Transverse colon (tissue), 4 donors: ENCODE measurements around the gene PELI1. TPM values are rescaled to one million over a fixed set of nuclear protein-coding genes. Genes with fewer than 3 reads are reported as not detected.

ENCODE experiments used
- DNase-seq: peaks from one replicate; pipeline ENCODE4 v3.0.0-alpha.2; 2019
- H3K27ac ChIP-seq, 4 donors: fragments of 200-600 bp; sonication (generic); 2 replicates each; pipeline ENCODE4 v1.5.1; 2016 to 2018; ENCODE audit warnings: inconsistent platforms in 4 of 4
- H3K27me3 ChIP-seq: fragments of 200-600 bp; sonication (generic); 2 replicates; pipeline ENCODE4 v1.5.1; 2017; ENCODE audit warnings: inconsistent platforms
- H3K36me3 ChIP-seq, 4 donors: fragments of 200-600 bp; sonication (generic); 2 replicates each; pipeline ENCODE4 v1.5.1; 2017 to 2019; ENCODE audit warnings: inconsistent platforms in 4 of 4
- H3K4me1 ChIP-seq, 4 donors: fragments of 200-600 bp; sonication (generic); 2 replicates each; pipeline ENCODE4 v1.5.1; 2017 to 2020; ENCODE audit warnings: inconsistent platforms in 4 of 4
- H3K4me3 ChIP-seq, 4 donors: fragments of 200-600 bp; sonication (generic); 1 replicate in 1 of 4; 2 replicates in 3 of 4; pipeline versions ENCODE4 v1.5.1 to v1.6.1; 2017 to 2019; ENCODE audit warnings: inconsistent platforms in 4 of 4
- H3K9me3 ChIP-seq, 2 donors: fragments of 200-600 bp; sonication (generic); 2 replicates each; pipeline ENCODE4 v1.5.1; 2017 to 2019; ENCODE audit warnings: inconsistent platforms in 2 of 2
- EP300 ChIP-seq: sonication (generic); formaldehyde crosslinking; IDR thresholded peaks from one replicate; pipeline ENCODE4 v1.6.1; 2017; ENCODE audit warnings: antibody characterized with exemption, low read depth
- POLR2A ChIP-seq: fragments of 450-650 bp; IDR thresholded peaks from one replicate; pipeline ENCODE4 v1.6.1; 2016; ENCODE audit warnings: antibody characterized with exemption, mild to moderate bottlenecking, moderate library complexity
- POLR2AphosphoS5 ChIP-seq, 3 donors: sonication (generic); formaldehyde crosslinking; IDR thresholded peaks; one replicate each; pipeline ENCODE4 v1.6.1; 2016; ENCODE audit warnings: antibody characterized with exemption in 3 of 3
- WGBS, 2 donors: methylation state at CpG; one replicate each; pipeline ENCODE4 v1.1.5; 2018; ENCODE audit warnings: low coverage in 1 of 2; 5-methylcytosine and 5-hydroxymethylcytosine counted together
- in situ Hi-C, 4 donors: fragments of 200-750 bp; cut with MboI; loops; one replicate each; pipeline versions ENCODE4 v1.15.0 to v1.15.1; 2017; ENCODE audit warnings: low sequenced_read_pairs in 3 of 4, low pct_ligation_motif_present in 1 of 4, low pct_unique_long_range_greater_than_20kb in 1 of 4
- intact Hi-C: fragments of 100-400 bp; cut with DNase I; formaldehyde crosslinking; loops from one replicate; pipeline ENCODE4 v1.15.1; 2023; ENCODE audit warnings: low total_unique reads
- total RNA-seq, 4 donors: library from RNA; depleted of rRNA; stranded (reverse); fragments of >200 nt; gene quantifications; one replicate each; pipeline ENCODE4 v1.1.0, GENCODE V29; 2016
- TF ChIP-seq, protein P1 (sequence below), 5 experiments: fragments of 200-600 bp in 3 of 5; fragments of 450-650 bp in 2 of 5; sonication (generic) in 3 of 5; IDR thresholded peaks; 1 replicate in 2 of 5; 2 replicates in 3 of 5; pipeline ENCODE4 v1.5.1; 2016 to 2017; ENCODE audit warnings: antibody characterized with exemption in 5 of 5, inconsistent platforms in 3 of 5, mild to moderate bottlenecking in 2 of 5, moderate library complexity in 1 of 5

Gene PELI1
- total RNA-seq, 4 donors from 2014 or later = 20.6 to 818 (median 41.3) TPM

DNA sequence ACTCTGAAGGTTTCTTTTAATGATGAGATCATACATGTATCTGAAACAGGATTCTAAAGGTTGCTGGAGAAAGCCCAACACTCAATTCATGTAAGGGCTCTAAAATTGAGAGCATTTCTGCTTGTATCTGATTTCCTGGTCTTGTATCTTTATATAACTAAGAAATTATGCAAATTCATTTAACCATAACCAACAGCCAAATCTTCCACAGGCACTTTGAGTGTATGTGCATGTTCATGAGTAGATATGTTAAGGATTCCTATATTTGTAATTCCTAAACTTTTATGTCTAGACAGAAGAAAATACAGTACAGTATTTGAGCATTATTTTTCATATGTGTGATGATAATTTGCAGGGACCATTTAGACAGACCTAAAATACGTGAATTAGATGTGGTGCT, 20.4 kb upstream of the PELI1 start:
- Histone ChIP-seq H3K9me3 (no peaks in the 10 kb centered on the region), H3K27ac (no peak overlapping the region), H3K27me3 (no peaks in the 10 kb centered on the region), H3K36me3 (no peaks in the 10 kb centered on the region), H3K4me3 (no peak overlapping the region), H3K4me1 (peaks cover 0 to 2% (median 0%) of the 10 kb centered on the region in 4 donors)
- no peak for DNase-seq
- no peak for TF ChIP-seq POLR2AphosphoS5 (IDR thresholded peaks at IDR 0.05)
- TF ChIP-seq EP300 = no peak
- no peak for TF ChIP-seq POLR2A
- TF ChIP-seq, protein P1, sequence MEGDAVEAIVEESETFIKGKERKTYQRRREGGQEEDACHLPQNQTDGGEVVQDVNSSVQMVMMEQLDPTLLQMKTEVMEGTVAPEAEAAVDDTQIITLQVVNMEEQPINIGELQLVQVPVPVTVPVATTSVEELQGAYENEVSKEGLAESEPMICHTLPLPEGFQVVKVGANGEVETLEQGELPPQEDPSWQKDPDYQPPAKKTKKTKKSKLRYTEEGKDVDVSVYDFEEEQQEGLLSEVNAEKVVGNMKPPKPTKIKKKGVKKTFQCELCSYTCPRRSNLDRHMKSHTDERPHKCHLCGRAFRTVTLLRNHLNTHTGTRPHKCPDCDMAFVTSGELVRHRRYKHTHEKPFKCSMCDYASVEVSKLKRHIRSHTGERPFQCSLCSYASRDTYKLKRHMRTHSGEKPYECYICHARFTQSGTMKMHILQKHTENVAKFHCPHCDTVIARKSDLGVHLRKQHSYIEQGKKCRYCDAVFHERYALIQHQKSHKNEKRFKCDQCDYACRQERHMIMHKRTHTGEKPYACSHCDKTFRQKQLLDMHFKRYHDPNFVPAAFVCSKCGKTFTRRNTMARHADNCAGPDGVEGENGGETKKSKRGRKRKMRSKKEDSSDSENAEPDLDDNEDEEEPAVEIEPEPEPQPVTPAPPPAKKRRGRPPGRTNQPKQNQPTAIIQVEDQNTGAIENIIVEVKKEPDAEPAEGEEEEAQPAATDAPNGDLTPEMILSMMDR (IDR thresholded peaks at IDR 0.05) = no peak
- in situ Hi-C loops = no loop called here
- intact Hi-C loops = no loop called here
- 89 to 96% methylated on average over 1 of the region's 1 CpG for WGBS, 2 donors

DNA sequence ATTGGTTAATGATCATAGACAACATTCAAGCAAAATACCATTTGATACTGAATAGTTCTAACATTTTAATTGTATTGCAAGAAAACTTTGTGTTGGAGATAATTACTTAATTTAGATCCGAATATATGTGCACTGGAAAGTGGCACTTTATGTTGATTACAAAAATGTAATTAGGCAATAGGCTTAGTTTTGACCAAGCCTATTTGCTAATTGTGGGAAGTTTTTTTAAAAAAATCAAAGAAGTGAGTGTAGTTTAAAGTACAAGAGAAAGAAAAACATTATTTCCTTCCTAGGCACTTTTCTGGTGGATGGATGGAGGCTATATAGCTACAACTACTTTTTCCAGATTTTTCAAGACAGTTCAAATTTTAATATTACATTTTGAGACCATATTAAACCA, 18.3 kb upstream of the PELI1 start:
- peaks cover 0 to 15% (median 7%) of the 10 kb centered on the region in 4 donors for H3K4me1 ChIP-seq
- H3K27ac ChIP-seq = no peak overlapping the region
- in situ Hi-C loops = no loop called here
- TF ChIP-seq, protein P1 (IDR thresholded peaks at IDR 0.05) = no peak
- TF ChIP-seq POLR2A (no peak), EP300 (no peak), POLR2AphosphoS5 (IDR thresholded peaks at IDR 0.05) (no peak)
- H3K36me3 ChIP-seq = no peaks in the 10 kb centered on the region
- no peak for DNase-seq
- H3K27me3 ChIP-seq = no peaks in the 10 kb centered on the region
- no peak overlapping the region for H3K4me3 ChIP-seq
- intact Hi-C loops = no loop called here
- WGBS, 2 donors = 91 to 93% methylated on average over 1 of the region's 1 CpG
- no peaks in the 10 kb centered on the region for H3K9me3 ChIP-seq

DNA sequence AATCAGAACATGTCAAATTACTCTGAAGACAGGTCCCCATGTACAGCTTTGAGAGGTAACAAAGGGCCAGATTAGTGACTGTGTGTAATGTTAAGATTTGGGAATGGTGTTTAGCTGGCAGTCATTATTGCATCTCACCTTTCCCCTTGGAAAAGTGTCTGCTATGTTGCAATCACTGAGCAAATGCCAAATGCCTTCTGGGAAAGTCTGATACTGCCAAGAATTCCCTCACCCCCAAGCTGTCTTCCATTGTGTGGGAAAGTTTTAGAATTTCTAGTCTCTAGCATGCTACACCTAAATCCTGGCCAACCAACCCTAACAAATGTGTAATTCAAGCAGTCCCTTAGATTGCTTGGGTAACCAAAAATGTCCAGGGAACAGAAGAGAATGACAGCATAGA, 13.6 kb upstream of the PELI1 start:
- Histone ChIP-seq H3K36me3 (no peaks in the 10 kb centered on the region), H3K4me3 (no peak overlapping the region), H3K9me3 (no peaks in the 10 kb centered on the region), H3K27ac (no peak overlapping the region), H3K27me3 (no peaks in the 10 kb centered on the region), H3K4me1 (peaks cover 0 to 15% (median 7%) of the 10 kb centered on the region in 4 donors)
- in situ Hi-C loops = no loop called here
- intact Hi-C loops = loop anchor here (10.0 kb wide), 1 partner anchor 167 kb away; no protein-coding TSS in a partner anchor
- TF ChIP-seq, protein P1 (IDR thresholded peaks at IDR 0.05) = no peak
- TF ChIP-seq EP300 (no peak), POLR2A (no peak)
- DNase-seq = no peak

DNA sequence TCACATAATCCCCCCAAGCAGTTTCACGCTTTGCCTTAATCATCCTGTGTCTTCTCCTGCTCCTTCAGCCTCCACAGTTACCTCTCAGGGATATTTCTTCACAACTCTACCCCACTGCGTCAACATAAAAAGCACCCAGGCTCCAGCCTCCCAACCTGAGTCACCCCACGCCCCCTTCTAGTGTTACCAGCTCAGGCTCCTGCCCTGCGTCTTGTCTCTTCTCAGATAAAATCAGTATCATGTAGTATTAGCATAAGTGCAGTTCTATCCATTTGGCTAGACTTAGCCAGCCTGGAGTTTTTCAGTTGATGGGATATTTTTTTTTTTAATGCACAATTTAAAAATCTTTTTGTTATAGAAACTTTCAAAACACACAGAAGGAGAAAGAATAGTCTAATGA, 9.6 kb upstream of the PELI1 start:
- Histone ChIP-seq H3K36me3 (no peaks in the 10 kb centered on the region), H3K27me3 (no peaks in the 10 kb centered on the region), H3K9me3 (no peaks in the 10 kb centered on the region), H3K4me3 (no peak overlapping the region), H3K4me1 (peaks cover 0 to 13% (median 6%) of the 10 kb centered on the region in 4 donors), H3K27ac (no peak overlapping the region)
- in situ Hi-C loops (no loop called here), intact Hi-C loops (loop anchor here (10.0 kb wide), 1 partner anchor 171 kb away; no protein-coding TSS in a partner anchor)
- 80 to 95% methylated on average over 4 of the region's 4 CpGs for WGBS, 2 donors
- no peak for DNase-seq
- TF ChIP-seq POLR2AphosphoS5 (IDR thresholded peaks at IDR 0.05) = no peak
- TF ChIP-seq, protein P1 (IDR thresholded peaks at IDR 0.05) = no peak
- TF ChIP-seq POLR2A = no peak
- TF ChIP-seq EP300 = no peak
